Right ventricle myocardium inferior (tissue), 1 donor: ENCODE data around the gene TLK1. TPM values are rescaled to one million over a fixed set of nuclear protein-coding genes. Genes with fewer than 3 reads are reported as not detected.
"Not testable (repeated sequence)": the region's sequence is repeated elsewhere in the genome, so short reads cannot be mapped to it uniquely, and the experiment has no call there.

ENCODE experiments used
- ATAC-seq: fragments of 200-7000 bp; cut with Tn5 transposase; one replicate; pipeline ENCODE4 v1.9.1; 2020; ENCODE audit warnings: mild to moderate bottlenecking, moderate library complexity
- DNase-seq: peaks from one replicate; pipeline ENCODE4 v3.0.0; 2021; ENCODE audit errors: missing footprints
- intact Hi-C: fragments of 100-400 bp; cut with DNase I; formaldehyde crosslinking; loops from one replicate; pipeline ENCODE4 v1.11.0; 2022
- total RNA-seq: library from RNA; stranded (reverse); fragmentation: NEBNext Ultra II Directional; extraction: Animal tissue kit (Norgen Biotek cat#: 25700); gene quantifications from one replicate; pipeline ENCODE4 v1.2.1, GENCODE V29; 2021
- donor health status: DM: no; HTN: yes; CAD: no; lungs with severe emphysema.

Gene TLK1
- total RNA-seq, 1 donor from 2014 or later, result 26.7 TPM

DNA sequence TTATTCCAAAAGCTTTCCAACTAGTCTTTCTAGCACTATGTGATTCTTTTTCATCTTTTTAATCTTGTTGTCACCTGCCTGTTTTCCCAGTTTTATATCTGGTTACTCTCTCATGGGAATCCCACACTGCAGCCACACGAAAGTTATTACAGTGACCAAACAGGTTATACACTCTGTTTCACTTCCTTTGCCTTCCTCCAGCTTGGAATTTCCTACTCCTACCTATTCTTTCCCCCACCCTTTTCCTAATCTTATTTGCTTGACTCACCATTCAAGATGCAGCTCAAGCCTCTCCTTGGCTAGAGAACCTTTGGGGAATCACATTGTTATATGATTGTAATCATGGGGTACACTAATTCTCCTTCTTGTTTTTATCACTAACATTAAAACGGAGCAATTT is 13.4 kb upstream of the TLK1 start:
- intact Hi-C loops, result no loop called here
- no peak for DNase-seq
- no peak for ATAC-seq

DNA sequence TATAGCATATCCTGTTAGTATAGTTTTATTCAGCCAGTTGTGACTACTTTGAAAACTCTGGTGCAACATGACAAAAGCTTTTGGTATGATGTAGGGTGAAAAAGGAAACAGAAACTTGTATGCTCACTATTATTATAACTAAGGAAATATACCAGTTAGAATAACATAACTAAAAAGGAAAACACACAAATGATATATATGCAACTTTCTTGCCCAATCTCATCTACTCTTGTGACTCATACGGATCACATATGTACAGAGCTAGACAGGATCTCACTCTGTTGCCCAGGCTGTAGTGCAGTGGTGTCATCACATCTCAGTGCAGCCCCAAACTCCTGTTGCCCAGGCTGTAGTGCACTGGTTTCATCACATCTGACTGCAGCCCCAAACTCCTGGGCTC is 12.4 kb upstream of the TLK1 start:
- intact Hi-C loops, result no loop called here
- DNase-seq (no peak), ATAC-seq (no peak)

DNA sequence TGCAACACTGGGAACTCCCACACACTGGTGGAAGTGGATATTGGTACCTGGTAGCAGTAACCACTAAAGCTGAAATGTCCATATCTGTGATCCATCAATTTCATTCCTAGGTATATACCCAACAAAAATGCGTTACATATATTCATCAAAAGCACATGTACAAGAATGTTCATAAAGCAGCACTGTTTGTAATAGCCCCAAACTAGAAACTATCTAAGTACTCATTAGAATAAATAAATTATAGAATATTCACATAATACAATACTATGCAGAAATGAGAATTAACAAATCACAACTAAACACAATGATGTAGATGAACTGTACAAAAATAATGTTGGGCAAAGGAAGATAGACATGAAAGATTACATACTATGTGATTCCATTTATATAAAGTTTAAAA is 11.1 kb upstream of the TLK1 start:
- intact Hi-C loops, result no loop called here
- DNase-seq, result no peak
- no peak for ATAC-seq

DNA sequence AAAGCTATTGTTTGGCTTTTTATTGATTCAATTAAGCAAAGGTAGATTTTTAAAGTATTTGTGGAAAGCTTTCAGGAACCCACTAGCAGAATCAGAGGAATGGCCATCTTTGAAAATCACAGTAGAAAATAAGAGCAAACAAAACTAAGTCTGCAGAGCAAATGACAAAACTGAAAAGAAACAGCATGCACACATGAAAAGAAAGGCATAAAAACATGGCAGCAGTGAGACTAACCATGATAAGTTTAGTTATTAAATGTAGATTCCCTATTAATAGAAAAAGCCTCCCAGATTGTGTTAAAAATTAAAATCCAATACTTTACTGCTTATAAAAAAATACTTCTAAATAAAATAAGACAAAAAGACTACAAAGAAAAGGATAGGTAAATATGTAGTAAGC is 9.1 kb upstream of the TLK1 start:
- no peak for DNase-seq
- no peak for ATAC-seq
- intact Hi-C loops, result no loop called here

DNA sequence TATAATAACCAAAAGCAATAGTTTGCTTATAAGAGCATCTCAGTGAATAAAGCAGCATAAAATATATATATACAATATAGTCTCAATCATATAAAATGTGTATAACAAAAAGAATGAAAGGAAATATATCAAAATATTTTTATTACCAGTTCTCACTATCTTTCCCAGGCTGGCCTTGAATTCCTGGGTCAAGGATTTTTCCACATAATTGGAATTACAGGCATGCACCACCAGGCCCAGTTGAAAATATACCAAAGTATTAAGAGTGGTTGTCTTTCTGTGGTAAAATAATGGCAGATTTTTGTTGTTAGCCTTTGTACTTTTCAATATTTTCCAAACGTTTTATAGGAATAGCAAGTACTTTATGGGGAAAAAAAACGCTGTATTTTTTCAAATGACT is 8.6 kb upstream of the TLK1 start:
- no peak for ATAC-seq
- intact Hi-C loops, result no loop called here
- DNase-seq, result no peak

DNA sequence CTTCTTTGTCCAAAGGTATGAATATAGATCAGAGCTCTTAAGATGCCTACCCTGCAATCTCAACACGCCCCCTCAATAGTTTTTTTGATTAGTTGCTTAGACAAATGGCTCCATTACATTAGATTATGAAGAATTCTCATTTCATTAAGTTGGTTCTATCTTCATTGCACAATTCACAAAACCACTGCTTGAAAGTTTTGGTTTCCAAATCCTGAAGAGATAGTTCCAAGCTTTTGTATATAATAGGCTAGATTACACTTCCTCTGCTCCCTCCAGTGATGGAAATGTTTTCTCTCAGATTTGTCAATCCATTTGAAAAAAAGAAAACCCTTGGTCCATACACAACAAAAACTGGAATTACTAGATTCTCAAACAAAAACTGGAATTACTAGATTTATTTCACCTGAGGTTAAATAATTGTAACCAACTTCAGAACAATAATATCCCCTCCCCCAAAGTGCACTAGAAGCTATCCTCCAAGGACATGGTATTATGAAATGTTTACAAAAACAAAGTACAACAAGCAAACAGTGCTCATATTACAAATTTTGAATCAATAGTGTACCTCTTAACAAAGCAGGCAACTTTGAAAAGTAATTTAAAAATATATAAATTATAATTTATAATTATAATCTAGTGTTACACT is 6.8 kb upstream of the TLK1 start:
- ATAC-seq, result no peak
- intact Hi-C loops, result no loop called here
- no peak for DNase-seq

DNA sequence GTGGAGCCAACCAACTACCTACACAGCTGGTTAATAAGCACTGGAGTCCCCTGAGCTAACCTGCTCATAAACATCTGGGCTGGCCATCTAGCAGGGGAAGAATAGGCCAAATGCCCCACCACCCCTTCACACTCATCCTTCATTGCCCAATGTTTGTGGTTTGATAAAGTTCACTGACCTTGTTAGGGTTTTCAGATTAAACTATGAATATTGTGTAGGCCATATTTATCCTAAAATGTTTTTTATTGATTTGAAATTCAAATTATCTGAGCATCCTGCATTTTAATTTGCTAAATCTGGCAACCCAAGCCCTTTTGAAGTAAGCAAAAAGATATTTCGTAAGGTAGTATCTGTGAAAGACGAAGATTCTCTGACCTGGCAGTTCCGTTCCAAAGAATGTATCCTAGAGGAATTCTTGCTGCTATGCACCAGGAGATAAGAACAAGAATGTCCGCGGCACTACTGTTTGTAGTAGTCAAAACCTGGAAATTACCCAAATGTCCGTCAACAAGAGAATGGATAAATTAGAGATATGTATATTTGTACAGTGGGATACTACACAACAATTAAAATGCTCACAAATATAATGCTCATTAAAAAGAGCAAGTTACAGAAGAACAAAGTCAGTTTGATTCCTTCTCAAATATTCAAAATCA is 5.8 kb upstream of the TLK1 start:
- intact Hi-C loops, result no loop called here
- DNase-seq (no peak), ATAC-seq (no peak)

DNA sequence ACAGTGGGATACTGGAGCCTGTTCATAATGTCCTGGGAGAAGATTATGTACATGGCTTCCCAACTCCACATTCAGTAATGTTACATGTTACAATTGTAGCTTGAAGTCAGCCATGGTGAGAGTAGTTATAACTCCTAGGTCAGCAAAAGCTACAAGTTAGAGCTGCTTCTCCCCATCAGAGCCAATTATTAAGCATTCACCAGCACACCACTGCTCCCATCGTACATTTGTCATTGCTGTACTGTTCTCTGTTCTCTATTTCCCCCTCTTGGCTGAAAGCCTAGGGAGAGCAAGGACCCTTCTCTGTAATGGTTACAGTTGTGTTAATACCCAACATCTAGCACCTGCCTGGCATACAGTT is 5.3 kb upstream of the TLK1 start:
- intact Hi-C loops, result no loop called here
- ATAC-seq, result no peak

DNA sequence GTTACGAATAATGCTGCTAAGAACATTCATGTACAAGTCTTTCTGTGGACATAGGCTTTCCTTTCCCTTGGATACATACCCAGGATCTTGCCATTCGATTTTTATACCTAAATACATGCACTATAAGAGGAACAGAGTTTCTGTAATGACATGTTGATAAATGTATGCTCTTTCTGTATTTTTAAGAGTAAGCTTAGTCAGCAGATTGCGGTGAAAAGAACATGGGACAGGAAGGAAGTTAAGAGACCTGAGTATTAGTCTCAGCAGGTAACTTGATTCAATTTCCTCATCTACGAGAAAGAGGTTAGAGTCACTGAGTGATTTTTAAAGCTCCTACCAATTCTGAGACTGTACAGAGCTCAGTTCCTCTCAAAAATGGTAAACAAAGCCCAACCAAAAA is 2.6 kb upstream of the TLK1 start:
- no peak for ATAC-seq
- DNase-seq, result no peak
- intact Hi-C loops, result loop anchor here (5.0 kb wide), 1 partner anchor 254 kb away; no protein-coding TSS in a partner anchor

More for the DNA sequence above, 5.3 kb upstream of the TLK1 start:
- no peak for DNase-seq

DNA sequence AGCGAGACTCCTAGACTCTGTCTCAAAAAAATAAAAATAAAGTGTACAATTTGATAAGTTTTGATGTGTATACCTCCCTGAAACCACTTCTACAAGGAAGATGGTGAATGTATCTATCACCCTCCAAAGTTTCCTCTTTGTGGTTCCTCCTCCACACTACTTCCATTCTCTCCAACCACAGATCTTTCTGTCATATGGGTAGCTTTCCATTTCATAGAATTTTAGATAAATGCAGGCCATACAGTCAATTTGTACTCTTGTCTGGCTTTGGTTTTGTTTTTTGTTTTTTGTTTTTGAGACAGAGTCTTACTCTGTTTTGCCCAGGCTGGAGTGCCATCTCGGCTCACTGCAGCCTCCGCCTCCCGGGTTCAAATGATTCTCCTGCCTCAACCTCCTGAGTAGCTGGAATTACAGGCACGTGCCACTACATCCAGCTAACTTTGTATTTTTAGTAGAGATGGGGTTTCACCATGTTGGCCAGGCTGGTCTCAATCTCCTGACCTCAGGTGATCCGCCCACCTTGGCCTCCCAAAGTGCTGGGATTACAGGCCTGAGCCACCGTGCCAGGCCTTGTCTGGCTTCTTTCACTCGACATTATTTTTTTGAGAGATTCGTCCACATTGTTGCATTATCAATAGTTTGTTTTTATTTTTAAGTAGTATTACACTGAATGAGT is 2.0 kb upstream of the TLK1 start:
- intact Hi-C loops, result loop anchor here (5.0 kb wide), 1 partner anchor 255 kb away; no protein-coding TSS in a partner anchor
- ATAC-seq, DNase-seq: not testable (repeated sequence)

DNA sequence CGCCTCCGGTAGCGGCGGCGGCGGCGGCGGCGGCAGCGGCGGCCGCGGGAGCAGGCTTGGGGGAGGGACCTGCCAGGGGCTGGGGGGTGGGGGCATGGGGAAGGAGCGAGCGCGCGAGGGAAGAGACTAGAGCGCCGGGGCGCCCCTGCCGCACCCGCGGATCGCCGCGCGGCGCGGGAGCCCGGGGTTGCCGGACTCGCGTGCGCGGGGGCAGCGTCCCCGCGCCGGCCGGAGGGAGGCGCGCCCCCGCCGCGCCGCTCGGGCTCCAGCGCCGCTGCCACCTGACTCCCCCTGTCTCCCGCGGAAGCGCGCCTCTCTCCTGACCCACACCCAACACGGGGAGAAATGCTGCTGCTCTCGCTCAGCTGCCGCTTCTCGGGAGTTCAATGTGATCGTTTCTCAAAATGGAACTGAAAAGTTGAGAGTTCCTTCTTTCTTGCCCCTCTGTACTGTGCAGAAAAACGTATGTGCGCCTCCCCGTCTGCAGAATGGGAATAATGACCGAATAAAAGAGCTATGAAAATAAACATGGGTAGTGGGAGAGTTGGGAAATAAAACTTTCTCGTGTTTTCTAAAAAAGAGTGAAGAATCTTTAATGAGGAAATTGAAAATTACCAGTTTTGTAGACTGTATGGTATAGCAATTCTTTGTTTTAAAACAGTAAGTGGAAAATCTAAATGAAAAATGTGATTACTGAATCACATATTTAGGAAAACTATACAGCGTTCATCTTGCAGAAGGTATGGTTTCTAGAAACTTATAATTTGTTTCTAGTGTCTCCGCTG is 455 bp upstream of the TLK1 start:
- peak; percentile 83 for ATAC-seq
- DNase-seq, result peak; percentile 81
- intact Hi-C loops, result loop anchor here (1.0 to 5.0 kb wide), 3 partner anchors 188 to 256 kb away; partner anchors contain the start of gene GORASP2

DNA sequence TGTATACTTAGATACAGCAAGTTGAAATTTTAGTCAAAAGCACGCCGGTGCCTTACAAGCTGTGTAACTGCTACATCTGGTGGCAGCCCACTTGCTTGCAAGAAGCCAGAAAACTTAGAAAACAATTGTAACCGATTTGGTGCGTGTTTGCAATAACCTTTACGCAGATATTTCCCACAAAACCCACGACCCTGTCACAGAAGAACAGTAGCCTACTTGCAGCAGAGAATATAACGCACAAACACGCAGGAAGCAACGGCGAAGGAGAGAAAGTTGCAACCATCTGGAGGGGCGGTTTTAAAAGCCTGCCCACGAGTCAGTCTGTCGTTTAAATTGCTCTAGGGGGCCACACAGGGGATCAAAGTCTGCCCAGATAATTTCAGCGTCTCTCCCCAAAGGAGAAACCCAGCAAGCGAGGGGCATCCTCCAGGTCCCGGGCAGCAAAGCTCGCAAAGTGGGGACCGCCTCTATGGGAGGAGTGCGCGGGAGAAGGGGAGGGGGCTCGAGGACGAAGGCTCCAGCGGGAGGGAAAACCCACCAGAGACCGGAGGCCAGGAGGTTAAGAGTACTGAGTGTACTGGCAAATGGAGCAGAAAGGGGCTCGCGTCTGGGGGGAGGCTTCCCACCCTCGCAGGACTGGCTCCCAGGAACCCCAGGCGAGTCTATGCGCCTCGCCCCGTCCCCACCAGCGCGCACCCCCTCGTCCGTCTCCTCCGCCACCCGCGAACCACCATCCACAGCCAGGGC is 1.1 kb downstream of the TLK1 start:
- DNase-seq (peak; percentile 72), ATAC-seq (peak; percentile 30)
- intact Hi-C loops, result loop anchor here (1.0 to 5.0 kb wide), 3 partner anchors 186 to 275 kb away; partner anchors contain the start of gene DCAF17

DNA sequence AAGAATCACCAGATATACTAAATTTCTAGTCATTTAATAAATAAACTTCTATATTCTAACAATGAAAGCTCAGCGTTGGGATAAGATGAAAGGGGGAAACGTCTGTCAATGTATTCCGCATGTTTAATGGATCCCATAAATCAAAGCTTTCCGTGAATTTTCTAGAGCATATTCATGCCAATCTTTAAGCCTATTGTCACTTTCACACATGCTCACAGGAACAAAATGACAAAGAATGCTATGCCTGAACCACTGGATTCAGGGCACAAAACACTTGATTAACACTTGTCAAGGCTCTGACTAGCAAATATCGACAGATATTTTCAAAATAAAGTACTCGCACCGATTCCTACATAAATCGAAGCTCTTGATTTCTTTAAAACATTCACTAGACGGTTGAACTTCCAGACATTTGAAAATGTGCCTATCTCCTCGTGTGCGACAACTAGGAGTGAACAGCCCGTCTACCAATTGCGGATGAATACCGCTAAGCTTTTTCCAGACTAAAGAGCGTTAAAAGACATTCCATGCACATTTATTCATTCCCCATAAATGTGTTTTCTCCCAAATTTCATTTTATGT is 1.8 kb downstream of the TLK1 start:
- ATAC-seq (no peak), DNase-seq (no peak)
- intact Hi-C loops, result loop anchor here (1.0 kb wide), 1 partner anchor 275 kb away; the partner anchor contains the start of gene DCAF17

DNA sequence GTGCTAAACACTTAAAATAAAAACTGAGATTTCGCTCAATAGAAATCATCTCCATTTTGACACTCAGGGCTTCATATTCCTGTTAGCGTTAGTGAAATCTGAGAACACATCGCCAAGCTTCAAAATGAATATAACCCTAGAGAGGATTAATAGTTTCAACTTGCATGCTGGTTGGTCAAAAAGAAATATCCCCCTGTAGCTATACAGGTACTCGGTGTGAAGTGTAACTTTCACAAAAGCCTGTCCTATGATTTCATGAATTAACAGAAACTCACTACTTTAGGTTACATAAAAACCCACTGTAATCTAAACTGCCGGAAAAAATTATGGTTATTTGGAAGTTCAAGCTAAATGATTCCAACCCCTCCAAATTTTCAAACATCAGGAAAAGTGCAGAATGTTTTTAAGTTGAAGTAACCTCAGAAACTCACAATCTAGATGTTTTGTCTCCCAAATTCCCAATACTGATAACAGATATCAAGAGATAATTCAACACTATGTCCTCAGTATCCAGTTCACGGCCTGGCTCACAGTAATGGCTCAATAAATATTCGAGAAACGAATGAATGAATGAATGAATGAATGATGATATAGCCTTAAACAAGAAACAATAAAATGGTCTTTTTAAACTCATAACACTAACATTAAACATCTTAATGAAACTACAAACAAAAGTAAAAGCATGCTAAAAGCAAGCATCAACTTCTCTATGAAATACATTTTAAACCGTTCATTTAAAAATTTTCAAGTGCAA is 2.5 kb downstream of the TLK1 start:
- intact Hi-C loops, result no loop called here
- DNase-seq (no peak), ATAC-seq (no peak)

DNA sequence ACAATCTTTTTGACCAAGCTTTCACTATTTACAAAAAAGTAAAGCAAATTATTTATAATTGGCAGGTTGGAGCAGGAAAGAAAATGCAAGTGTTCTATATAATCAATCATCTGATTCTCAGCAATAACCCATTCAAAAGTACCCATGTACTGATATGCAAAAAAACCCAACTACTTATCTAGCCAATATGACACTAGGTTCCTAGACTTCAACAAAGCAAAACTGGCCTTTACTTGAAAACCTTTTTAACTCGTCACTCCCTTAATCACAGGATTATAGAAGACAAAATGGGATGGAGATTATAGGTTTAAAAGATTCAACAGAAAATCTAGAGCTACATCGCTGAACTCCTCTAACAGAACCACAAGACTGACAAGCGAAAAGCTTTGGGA is 3.6 kb downstream of the TLK1 start:
- intact Hi-C loops, result no loop called here
- no peak for ATAC-seq
- no peak for DNase-seq

DNA sequence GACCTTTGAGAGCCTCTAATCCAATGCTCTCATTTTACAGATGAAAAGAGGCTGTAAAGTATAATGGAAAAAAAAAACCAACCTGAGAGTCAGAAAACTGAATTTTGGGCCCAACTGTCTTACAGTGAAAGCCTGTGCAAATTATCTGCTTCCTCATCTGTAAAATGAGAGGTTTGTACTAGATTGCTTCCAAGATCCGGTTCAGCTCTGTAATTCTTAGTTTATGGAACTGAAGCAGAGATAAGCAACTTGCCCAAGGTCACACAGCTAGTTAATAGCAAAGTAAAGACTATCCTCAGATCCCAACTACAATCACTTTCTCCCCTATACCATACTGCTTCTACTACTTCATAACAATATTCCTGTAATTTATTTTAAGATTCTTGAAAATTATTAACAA is 6.3 kb downstream of the TLK1 start:
- ATAC-seq, result no peak
- no peak for DNase-seq
- intact Hi-C loops, result no loop called here

DNA sequence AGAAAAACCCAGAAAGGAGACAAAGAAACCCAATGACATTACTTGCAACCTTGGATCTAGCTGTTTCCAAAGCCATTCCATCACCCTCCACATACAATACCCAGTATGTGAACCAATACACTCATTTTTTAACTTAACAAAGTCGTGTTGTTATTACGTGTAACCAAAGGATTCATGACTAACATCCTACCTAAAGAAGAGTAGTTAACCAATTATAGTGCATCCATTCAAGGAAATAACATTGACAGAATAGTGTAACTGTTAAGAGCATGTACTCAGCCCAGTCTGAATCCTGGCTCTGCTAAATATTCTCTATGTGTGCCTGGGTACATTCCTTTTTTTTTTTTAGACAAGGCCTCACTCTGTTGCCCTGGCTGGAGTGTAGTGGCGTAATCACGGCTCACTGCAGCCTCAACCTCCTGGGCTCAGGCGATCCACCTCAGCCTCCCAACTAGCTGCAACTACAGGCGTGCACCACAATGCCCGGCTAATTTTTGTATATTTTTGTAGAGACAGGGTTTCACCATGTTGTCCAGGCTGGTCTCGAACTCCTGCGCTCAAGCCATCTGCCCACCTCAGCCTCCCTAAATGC is 9.9 kb downstream of the TLK1 start:
- ATAC-seq (no peak), DNase-seq (no peak)
- intact Hi-C loops, result no loop called here
